PC-9 (cell line): ENCODE data around the gene GALNT13. TPM values are rescaled to one million over a fixed set of nuclear protein-coding genes. Genes with fewer than 3 reads are reported as not detected.

Experiments
- BruUV-seq: library from RNA; stranded (reverse); fragments of 400-500 nt; replicated peaks from 2 replicates; lab custom pipeline; 2021; lab: Mats Ljungman, UMichigan
- CTCF ChIA-PET: fragments of 300-600 bp; sonication (Branson Sonifier 250); formaldehyde crosslinking; loops from one replicate; lab custom pipeline; 2022; ENCODE audit warnings: antibody characterized with exemption; lab: Charles Lee
- POLR2A ChIA-PET: fragments of 300-600 bp; sonication (Branson Sonifier 250); formaldehyde crosslinking; loops from one replicate; lab custom pipeline; 2022; ENCODE audit warnings: antibody characterized with exemption; ENCODE audit not compliant: unreplicated experiment; lab: Charles Lee
- DNase-seq, 2 experiments: peaks; one replicate each; pipeline versions ENCODE4 v3.0.0 to v3.0.0-alpha.2; 2015 to 2022; ENCODE audit warnings: mixed read lengths in 1 of 2
- H2AFZ ChIP-seq: fragments of 200-600 bp; sonication (generic); 2 replicates; pipeline ENCODE4 v1.8.1; 2017; ENCODE audit warnings: antibody characterized with exemption
- H3F3A ChIP-seq: fragments of 200-600 bp; sonication (generic); 2 replicates; pipeline ENCODE4 v1.8.1; 2017; ENCODE audit warnings: antibody characterized with exemption, mild to moderate bottlenecking, low read depth; ENCODE audit not compliant: insufficient read depth
- H3K27ac ChIP-seq: fragments of 200-600 bp; sonication (generic); 2 replicates; pipeline ENCODE4 v1.6.1; 2016; ENCODE audit warnings: mixed run types
- H3K27me3 ChIP-seq: fragments of 200-600 bp; sonication (generic); 2 replicates; pipeline ENCODE4 v1.6.1; 2016; ENCODE audit warnings: low read depth, mixed run types; ENCODE audit not compliant: insufficient read depth
- H3K36me3 ChIP-seq: fragments of 200-600 bp; sonication (generic); 2 replicates; pipeline ENCODE4 v1.6.1; 2016; ENCODE audit warnings: low read depth, mixed run types
- H3K4me1 ChIP-seq: fragments of 200-600 bp; sonication (generic); replicated peaks from 2 replicates; pipeline ENCODE4 v1.6.1; 2016; ENCODE audit warnings: mixed run types; ENCODE audit not compliant: insufficient read depth
- H3K4me2 ChIP-seq: fragments of 200-600 bp; sonication (generic); 2 replicates; pipeline ENCODE4 v1.6.1; 2017; ENCODE audit warnings: mixed run types
- H3K4me3 ChIP-seq: fragments of 200-600 bp; sonication (generic); 2 replicates; pipeline ENCODE4 v1.6.1; 2016; ENCODE audit warnings: mixed run types
- H3K79me2 ChIP-seq: fragments of 200-600 bp; sonication (generic); 2 replicates; pipeline ENCODE4 v1.6.1; 2017; ENCODE audit warnings: low read depth, mixed run types
- H3K9me2 ChIP-seq: fragments of 200-600 bp; sonication (generic); 2 replicates; pipeline ENCODE4 v1.8.1; 2017; ENCODE audit warnings: mild to moderate bottlenecking; ENCODE audit not compliant: insufficient read depth
- H3K9me3 ChIP-seq: fragments of 200-600 bp; sonication (generic); 2 replicates; pipeline ENCODE4 v1.8.1; 2016; ENCODE audit warnings: low read depth; ENCODE audit not compliant: insufficient read depth
- H4K20me1 ChIP-seq: fragments of 200-600 bp; sonication (generic); 2 replicates; pipeline ENCODE4 v1.8.1; 2017; ENCODE audit not compliant: insufficient read depth
- EZH2 ChIP-seq: fragments of 200-600 bp; sonication (generic); IDR thresholded peaks from 2 replicates; pipeline ENCODE4 v1.8.0; 2017; ENCODE audit warnings: antibody characterized with exemption, low read depth
- intact Hi-C: fragments of 100-400 bp; cut with micrococcal nuclease; formaldehyde crosslinking; loops from one replicate; pipeline ENCODE4 v1.10.0; 2022; ENCODE audit not compliant: unreplicated experiment
- total RNA-seq: library from RNA; stranded (reverse); gene quantifications from 2 replicates; pipeline ENCODE4 v1.2.3, GENCODE V29; 2021
- TF ChIP-seq, protein P1 (sequence below): fragments of 200-600 bp; sonication (generic); conservative IDR thresholded peaks from 2 replicates; pipeline ENCODE4 v1.6.1; 2017; ENCODE audit warnings: mixed run types, antibody characterized with exemption, mild to moderate bottlenecking, moderate library complexity

Gene GALNT13
- total RNA-seq, 1 experiment from 2014 or later: 3.6 TPM

DNA sequence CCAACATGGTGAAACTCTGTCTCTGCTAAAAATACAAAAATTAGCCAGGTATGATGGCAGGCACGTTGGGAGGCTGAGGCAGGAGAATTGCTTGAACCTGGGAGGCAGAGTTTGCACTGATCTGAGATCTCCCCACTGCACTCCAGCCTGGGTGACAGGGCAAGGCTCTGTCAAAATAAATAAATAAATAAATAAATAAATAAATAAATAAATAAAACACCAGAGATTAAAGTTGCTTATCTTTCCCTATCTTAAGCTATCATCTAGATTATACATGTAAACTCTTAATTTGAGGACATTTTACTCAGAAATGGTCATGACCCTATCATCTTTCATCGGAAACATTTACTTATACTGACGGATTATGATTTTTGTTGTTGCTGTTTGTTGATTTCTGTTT, 373.2 kb downstream of the GALNT13 start:
- no TSS peak for BruUV-seq
- no peaks in the 10 kb centered on the region for H3K36me3 ChIP-seq
- no peak overlapping the region for H3K4me2 ChIP-seq
- H3K9me3 ChIP-seq: no peaks in the 10 kb centered on the region
- no peaks in the 10 kb centered on the region for H4K20me1 ChIP-seq
- H3K27me3 ChIP-seq: no peaks in the 10 kb centered on the region
- H2AFZ ChIP-seq: no peak overlapping the region
- no peak for TF ChIP-seq EZH2
- TF ChIP-seq, protein P1, sequence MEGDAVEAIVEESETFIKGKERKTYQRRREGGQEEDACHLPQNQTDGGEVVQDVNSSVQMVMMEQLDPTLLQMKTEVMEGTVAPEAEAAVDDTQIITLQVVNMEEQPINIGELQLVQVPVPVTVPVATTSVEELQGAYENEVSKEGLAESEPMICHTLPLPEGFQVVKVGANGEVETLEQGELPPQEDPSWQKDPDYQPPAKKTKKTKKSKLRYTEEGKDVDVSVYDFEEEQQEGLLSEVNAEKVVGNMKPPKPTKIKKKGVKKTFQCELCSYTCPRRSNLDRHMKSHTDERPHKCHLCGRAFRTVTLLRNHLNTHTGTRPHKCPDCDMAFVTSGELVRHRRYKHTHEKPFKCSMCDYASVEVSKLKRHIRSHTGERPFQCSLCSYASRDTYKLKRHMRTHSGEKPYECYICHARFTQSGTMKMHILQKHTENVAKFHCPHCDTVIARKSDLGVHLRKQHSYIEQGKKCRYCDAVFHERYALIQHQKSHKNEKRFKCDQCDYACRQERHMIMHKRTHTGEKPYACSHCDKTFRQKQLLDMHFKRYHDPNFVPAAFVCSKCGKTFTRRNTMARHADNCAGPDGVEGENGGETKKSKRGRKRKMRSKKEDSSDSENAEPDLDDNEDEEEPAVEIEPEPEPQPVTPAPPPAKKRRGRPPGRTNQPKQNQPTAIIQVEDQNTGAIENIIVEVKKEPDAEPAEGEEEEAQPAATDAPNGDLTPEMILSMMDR: no peak
- ChIA-PET POLR2A (no interaction called here), CTCF (no interaction called here)
- no peaks in the 10 kb centered on the region for H3K4me1 ChIP-seq
- no peak overlapping the region for H3K27ac ChIP-seq
- no peak for DNase-seq
- no peak overlapping the region for H3K4me3 ChIP-seq
- no peaks in the 10 kb centered on the region for H3F3A ChIP-seq
- no peaks in the 10 kb centered on the region for H3K9me2 ChIP-seq
- H3K79me2 ChIP-seq: no peaks in the 10 kb centered on the region
- intact Hi-C loops: no loop called here

- no peaks in the 10 kb centered on the region for H3F3A ChIP-seq
- ChIA-PET CTCF (no interaction called here), POLR2A (no interaction called here)
- no peaks in the 10 kb centered on the region for H4K20me1 ChIP-seq
- intact Hi-C loops: no loop called here
- TF ChIP-seq, protein P1: no peak
- TF ChIP-seq EZH2: no peak
- H3K79me2 ChIP-seq: no peaks in the 10 kb centered on the region
- no peaks in the 10 kb centered on the region for H3K9me3 ChIP-seq
- H3K9me2 ChIP-seq: no peaks in the 10 kb centered on the region
- BruUV-seq: no TSS peak
- H2AFZ ChIP-seq: no peak overlapping the region
- no peaks in the 10 kb centered on the region for H3K27me3 ChIP-seq
- H3K36me3 ChIP-seq: no peaks in the 10 kb centered on the region
- H3K4me3 ChIP-seq: no peak overlapping the region
- no peak overlapping the region for H3K4me2 ChIP-seq
- no peak overlapping the region for H3K27ac ChIP-seq
- no peaks in the 10 kb centered on the region for H3K4me1 ChIP-seq
- no peak for DNase-seq
Measured at GRCh38 chr2:154247503-154247902, 375.8 kb downstream of the GALNT13 start.

DNA sequence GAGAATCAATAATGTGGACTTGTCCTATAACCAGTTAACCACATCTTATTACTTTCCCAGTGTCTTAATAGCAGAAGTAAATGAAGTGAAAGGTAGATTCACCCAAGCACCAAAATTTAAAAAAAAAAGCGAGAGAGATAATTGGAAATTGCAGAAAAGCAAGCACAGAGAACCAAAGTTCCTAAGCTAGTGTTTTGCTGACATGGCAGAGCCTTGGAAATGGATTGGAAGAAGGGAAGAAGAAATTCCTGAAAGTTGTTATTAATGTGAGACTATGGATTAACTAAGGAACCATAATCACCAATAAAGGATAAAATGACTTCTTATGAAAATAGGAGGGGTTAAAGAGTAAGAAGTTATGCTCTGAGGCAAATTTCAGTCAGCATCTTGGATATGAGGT, 384.4 kb downstream of the GALNT13 start:
- CTCF ChIA-PET: no interaction called here
- Histone ChIP-seq H3K9me2 (no peaks in the 10 kb centered on the region), H3K4me1 (no peaks in the 10 kb centered on the region), H3K79me2 (no peaks in the 10 kb centered on the region), H3K36me3 (no peaks in the 10 kb centered on the region), H3K9me3 (no peaks in the 10 kb centered on the region), H3K4me2 (no peak overlapping the region), H3K27ac (no peak overlapping the region), H3K27me3 (no peaks in the 10 kb centered on the region), H3K4me3 (no peak overlapping the region), H4K20me1 (no peaks in the 10 kb centered on the region), H2AFZ (no peak overlapping the region), H3F3A (no peaks in the 10 kb centered on the region)
- intact Hi-C loops: no loop called here
- TF ChIP-seq, protein P1: no peak
- TF ChIP-seq EZH2: no peak
- no peak for DNase-seq
- POLR2A ChIA-PET: no interaction called here
- BruUV-seq: no TSS peak
